Measurements from ENCODE around the gene ZDHHC4. TPM values are rescaled to one million over a fixed set of nuclear protein-coding genes. Genes with fewer than 3 reads are reported as not detected.

ZDHHC4 gene
- total and polyA plus RNA-seq, 2 of the 13 experiments (the other 11 are each of a cell fraction or from before 2014, with no cell fraction given), result 83.2 to 188 TPM

GRCh38 chr7:6578114-6579084, 1.1 kb downstream of the ZDHHC4 start (continued):
- TF ChIP-seq RNF219 (CRISPR knock-in tag; IDR thresholded peaks at IDR 0.05) (no peak), GATAD1 (CRISPR knock-in tag; IDR thresholded peaks at IDR 0.05) (no peak; the same call in 1 of the 2 replicates), MTF1 (CRISPR knock-in tag; IDR thresholded peaks at IDR 0.05) (no peak), KLF16 (CRISPR knock-in tag; IDR thresholded peaks at IDR 0.05) (peak in 1 of 2 experiments; percentile 91; a peak in 2 of 4 replicates), NFKBIZ (CRISPR knock-in tag; IDR thresholded peaks at IDR 0.05) (0 out of 2 replicates have a peak, but pooled peaks have one; percentile 49), MNT (IDR thresholded peaks at IDR 0.05) (no peak), CCDC6 (CRISPR knock-in tag; IDR thresholded peaks at IDR 0.05) (peak; percentile 60; the same call in 1 of the 2 replicates), ZNF124 (CRISPR knock-in tag; IDR thresholded peaks at IDR 0.05) (no peak), ZBTB3 (CRISPR knock-in tag; IDR thresholded peaks at IDR 0.05; ENCODE audit: borderline replicate concordance, low read depth) (0 out of 2 replicates have a peak, but pooled peaks have one; percentile 80), NR0B2 (CRISPR knock-in tag; IDR thresholded peaks at IDR 0.05) (no peak), ZNF768 (CRISPR knock-in tag; IDR thresholded peaks at IDR 0.05) (no peak), BRF2 (CRISPR knock-in tag; IDR thresholded peaks at IDR 0.05) (no peak), ZNF10 (CRISPR knock-in tag; IDR thresholded peaks at IDR 0.05; ENCODE audit: borderline replicate concordance, low read depth) (no peak), ZNF441 (CRISPR knock-in tag; IDR thresholded peaks at IDR 0.05; ENCODE audit: borderline replicate concordance) (0 out of 2 replicates have a peak, but pooled peaks have one; percentile 15), LCORL (IDR thresholded peaks at IDR 0.05) (peak; percentile 51; the same call in 1 of the 2 replicates), LCORL (CRISPR knock-in tag; IDR thresholded peaks at IDR 0.05) (peak; percentile 85), AHDC1 (CRISPR knock-in tag; IDR thresholded peaks at IDR 0.05; ENCODE audit: borderline replicate concordance) (peak; percentile 67; the same call in 1 of the 2 replicates)
